Measurements from ENCODE around the gene SFRP2.
A peak's percentile ranks its signal among the peaks of the same experiment; 100 is the strongest.

SFRP2 gene

DNA sequence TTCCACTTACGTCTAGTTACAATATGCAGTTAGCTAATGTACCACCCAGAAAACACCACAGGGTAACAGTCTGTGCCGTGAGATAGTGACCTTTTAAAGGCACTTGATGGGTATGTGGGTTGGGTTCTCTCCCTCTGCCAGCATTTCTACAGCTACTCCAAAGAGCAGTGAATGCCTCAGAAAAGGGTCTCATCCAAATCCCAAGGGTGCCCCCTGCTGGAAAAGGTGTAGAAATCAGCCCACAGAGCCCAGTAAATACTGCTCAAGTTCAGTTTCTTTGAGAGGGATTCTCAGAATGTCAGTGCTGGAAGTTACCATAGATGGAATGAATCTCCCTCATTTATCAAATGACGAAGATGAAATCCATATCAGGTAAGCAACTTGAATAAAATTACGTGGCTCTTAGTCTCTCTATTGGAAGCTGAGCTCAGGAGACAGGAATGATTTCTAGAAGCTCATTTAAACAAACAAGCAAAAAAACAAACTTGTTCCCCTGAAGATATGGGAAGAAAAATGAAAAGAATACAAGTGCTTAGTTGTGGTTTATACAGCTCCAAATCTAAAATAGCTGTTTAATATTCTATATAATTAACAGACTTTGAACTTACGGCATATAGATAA lies 38.6 kb downstream of the SFRP2 start:
- H3K4me3 ChIP-seq (ENCODE audit: low read depth, low read length): no peak overlapping the region
- peak; percentile 34 for DNase-seq (ENCODE audit: low read depth)
- TF ChIP-seq, protein P1, sequence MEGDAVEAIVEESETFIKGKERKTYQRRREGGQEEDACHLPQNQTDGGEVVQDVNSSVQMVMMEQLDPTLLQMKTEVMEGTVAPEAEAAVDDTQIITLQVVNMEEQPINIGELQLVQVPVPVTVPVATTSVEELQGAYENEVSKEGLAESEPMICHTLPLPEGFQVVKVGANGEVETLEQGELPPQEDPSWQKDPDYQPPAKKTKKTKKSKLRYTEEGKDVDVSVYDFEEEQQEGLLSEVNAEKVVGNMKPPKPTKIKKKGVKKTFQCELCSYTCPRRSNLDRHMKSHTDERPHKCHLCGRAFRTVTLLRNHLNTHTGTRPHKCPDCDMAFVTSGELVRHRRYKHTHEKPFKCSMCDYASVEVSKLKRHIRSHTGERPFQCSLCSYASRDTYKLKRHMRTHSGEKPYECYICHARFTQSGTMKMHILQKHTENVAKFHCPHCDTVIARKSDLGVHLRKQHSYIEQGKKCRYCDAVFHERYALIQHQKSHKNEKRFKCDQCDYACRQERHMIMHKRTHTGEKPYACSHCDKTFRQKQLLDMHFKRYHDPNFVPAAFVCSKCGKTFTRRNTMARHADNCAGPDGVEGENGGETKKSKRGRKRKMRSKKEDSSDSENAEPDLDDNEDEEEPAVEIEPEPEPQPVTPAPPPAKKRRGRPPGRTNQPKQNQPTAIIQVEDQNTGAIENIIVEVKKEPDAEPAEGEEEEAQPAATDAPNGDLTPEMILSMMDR (IDR thresholded peaks at IDR 0.05; ENCODE audit: control insufficient read depth, extremely low read depth, insufficient read depth): peak; percentile 84

DNA sequence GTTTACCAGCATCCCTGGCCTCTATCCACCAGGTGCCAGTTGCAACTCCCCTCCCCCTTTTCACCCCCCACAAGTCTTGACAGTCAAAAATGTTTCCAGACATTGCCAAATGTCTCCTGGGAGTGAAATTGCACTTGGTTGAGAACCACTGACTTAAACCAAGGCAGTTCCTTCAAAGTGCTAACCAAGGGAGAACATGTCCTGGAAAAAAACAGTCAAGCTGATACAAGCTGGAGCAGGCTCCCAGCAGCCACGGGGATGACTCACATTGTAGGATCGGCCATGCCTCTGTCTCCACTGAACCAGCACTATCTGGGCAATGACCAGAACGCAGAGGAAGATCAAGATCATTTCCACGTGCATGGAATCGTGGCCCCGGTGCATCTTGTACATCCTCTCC lies 40.5 kb downstream of the SFRP2 start:
- H3K4me3 ChIP-seq (ENCODE audit: low read depth, low read length): no peak overlapping the region
- no peak for DNase-seq (ENCODE audit: low read depth)
- TF ChIP-seq, protein P1 (IDR thresholded peaks at IDR 0.05; ENCODE audit: control insufficient read depth, extremely low read depth, insufficient read depth): no peak

DNA sequence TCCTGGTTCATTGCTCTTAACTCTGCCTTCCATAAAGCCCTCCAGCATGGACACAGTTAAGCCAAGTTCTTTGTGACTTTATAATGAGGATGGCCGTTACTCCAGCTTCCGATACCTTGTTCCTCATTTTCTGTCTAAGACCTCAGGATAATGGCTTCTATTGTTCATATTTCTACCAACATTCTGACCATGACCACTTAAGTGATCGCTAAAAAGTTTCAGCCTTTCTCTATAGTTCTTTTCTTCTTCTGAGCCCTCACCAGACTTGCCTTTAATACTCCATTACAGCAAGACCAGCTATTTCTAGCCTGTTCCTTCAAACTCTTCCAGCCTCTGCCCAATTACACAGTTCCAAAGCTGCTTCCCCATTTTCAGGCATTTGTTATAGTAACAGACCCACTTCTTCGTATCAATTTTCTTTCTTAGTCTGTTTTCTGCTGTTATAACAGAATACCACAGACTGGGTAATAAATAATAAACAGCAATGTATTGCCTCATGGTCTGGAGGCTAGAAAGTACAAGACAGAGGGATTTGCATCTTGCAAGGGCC lies 41.4 kb downstream of the SFRP2 start:
- DNase-seq (ENCODE audit: low read depth): no peak
- TF ChIP-seq, protein P1 (IDR thresholded peaks at IDR 0.05; ENCODE audit: control insufficient read depth, extremely low read depth, insufficient read depth): no peak
- no peak overlapping the region for H3K4me3 ChIP-seq (ENCODE audit: low read depth, low read length)

DNA sequence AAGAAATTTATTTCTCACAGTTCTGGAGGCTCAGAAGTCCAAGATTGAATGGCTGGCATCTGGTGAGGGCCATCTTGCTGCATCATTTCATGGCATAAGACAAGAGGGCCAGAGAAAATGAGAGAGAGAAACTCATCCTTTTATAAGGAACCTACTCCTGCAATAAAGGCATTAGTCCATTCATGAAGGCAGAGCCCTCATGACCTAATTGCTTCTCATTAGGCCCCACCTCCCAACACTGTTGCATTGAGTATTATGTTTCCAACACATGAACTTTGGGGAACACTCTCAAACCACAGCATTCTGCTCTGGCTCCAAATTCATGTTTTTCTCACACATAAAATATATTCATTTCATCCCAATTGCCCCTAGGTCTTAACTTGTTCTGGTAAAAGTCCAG lies 43.2 kb downstream of the SFRP2 start:
- no peak overlapping the region for H3K4me3 ChIP-seq (ENCODE audit: low read depth, low read length)
- DNase-seq (ENCODE audit: low read depth): no peak
- TF ChIP-seq, protein P1 (IDR thresholded peaks at IDR 0.05; ENCODE audit: control insufficient read depth, extremely low read depth, insufficient read depth): no peak

DNA sequence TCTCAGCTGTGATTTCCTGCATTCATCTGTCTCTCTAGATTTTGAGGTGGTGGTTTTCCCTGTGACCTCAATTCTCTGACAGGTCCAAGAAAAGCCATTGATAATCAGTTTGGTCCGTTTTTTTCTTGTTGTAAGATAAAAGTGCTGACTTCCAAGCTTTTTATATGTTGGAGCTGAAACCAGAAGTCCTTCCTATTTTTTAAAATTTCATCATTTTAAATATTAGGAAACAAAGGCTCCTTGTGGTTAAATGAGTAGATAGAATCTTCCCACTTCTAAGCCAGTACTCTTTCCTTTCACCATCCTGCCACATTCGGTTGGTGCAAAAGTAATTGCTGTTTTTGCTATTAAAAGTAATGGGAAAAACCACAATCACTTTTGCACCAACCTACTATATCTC lies 47.3 kb downstream of the SFRP2 start:
- no peak for DNase-seq (ENCODE audit: low read depth)
- no peak overlapping the region for H3K4me3 ChIP-seq (ENCODE audit: low read depth, low read length)
- TF ChIP-seq, protein P1 (IDR thresholded peaks at IDR 0.05; ENCODE audit: control insufficient read depth, extremely low read depth, insufficient read depth): no peak

DNA sequence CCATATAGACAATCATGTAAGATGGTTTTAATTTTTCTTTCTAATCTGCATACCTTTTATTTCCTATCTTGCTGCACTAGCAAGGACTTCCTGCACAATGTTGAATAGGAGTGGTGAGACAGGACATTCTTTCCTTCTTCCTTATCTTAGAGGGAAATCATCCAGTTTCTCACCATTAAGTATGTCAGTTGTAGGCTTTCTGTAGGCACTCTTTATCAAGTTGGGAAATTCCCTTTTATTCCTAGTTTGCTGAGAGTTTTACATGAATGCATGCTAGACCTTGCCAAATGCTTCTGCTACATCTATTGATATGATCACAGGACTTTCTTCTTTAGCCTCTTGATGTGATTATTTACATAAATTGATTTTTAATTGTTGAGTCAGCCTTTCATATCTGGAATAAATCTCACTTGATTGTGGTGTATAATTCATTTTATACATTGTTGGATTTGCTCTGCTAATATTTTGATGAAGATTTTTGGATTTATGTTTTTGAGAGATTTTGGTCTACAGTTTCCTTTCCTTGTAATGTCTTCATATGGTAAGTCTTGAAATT lies 52.9 kb downstream of the SFRP2 start:
- peak; percentile 38 for DNase-seq (ENCODE audit: low read depth)
- H3K4me3 ChIP-seq (ENCODE audit: low read depth, low read length): no peak overlapping the region
- TF ChIP-seq, protein P1 (IDR thresholded peaks at IDR 0.05; ENCODE audit: control insufficient read depth, extremely low read depth, insufficient read depth): no peak
